NCI-H2107 treated with DMSO at 0.1 percent for 48 hours (cell line): ENCODE data around the gene SNAP47.
A peak's percentile ranks its signal among the peaks of the same experiment; 100 is the strongest.

Experiments used
- DNase-seq: peaks from one replicate; lab custom pipeline; 2025; ENCODE audit not compliant: unreplicated experiment; lab: John Stamatoyannopoulos, UW

SNAP47 gene

GRCh38 chr1:227748496-227749182 is 13.4 kb downstream of the SNAP47 start:
- no peak for DNase-seq

DNA sequence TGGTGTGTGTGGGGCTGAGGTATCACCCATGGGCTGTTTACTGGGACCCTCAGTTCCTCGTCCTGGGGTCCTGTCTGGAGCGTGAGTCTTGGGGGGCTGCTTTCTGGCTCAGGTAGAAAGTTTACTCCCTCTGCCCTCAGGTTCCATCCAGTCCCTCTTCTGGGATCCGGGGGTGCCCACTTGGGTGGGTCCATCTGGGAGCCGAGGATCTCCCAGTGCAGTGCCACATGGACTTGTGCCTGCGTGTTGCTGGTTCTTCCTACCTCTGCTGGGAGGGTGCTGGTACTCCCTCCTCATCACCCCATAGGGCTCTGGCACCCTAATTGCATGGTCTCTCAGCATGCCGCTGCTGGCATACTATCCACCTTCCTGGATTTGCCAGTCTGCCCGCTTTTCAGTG is 14.0 kb downstream of the SNAP47 start:
- no peak for DNase-seq

- DNase-seq = no peak
These were observed 14.9 kb downstream of the SNAP47 start for GRCh38 chr1:227749916-227750710.

GRCh38 chr1:227753999-227754711 is 18.9 kb downstream of the SNAP47 start:
- DNase-seq = no peak

DNA sequence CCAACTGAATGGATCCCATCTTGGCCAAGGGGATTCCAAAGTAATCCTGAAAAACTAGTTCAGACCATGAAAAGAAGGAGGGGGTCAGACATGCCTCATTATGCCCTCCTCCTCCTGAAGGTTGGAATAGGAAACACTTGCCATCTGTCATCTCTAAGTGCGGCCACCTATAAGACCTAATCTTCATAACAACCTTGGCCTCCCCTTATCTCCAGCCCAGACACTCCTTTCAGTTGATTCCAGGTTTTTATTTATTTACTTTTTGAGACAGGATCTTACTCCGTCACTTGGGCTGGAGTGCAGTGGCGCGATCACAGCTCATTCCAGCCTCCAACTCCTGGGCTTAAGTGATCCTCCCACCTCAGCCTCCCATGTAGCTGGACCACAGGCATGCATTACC is 19.7 kb downstream of the SNAP47 start:
- DNase-seq = no peak

GRCh38 chr1:227756172-227756959 is 21.1 kb downstream of the SNAP47 start:
- DNase-seq = no peak

DNA sequence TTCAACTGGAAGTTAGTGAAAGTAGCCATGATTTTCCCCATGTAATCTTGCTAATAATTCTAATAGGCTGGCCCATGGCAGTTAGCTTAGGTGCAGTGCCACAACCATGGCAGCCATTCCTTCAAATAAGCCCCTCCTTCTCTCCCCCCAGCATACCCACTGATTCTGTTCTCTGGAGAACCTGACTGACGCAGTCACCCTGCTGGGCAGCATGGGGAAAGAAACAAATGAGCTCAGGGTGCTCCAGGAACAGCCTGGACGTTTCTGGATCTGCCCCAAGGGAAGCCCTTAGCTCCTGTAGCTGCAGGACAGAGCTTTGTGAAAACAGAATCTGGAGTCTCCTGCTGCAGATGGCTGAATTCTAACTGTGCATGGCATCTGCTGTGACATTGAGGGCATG is 22.5 kb downstream of the SNAP47 start:
- DNase-seq = no peak

DNA sequence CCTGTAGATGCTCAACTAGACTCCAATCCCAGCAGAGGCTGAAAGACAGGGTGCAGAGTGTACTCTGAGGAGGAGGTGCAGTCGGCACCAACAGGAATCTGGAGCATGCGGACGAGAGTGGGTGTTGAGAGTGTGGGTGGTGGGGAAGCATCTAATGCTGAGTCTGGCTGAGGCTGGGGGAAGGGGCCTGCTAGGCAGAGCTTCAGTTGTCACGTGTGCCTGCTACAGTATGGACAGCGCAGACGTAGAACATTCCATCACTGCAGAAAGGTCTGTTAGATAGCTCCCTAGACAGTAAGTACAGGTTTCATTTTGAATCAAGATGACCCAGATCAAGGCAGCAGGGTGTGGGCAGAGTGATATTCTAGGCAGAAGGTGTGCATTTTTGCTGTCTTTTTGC is 23.1 kb downstream of the SNAP47 start:
- DNase-seq = no peak

GRCh38 chr1:227759341-227760300 is 24.4 kb downstream of the SNAP47 start:
- peak; percentile 91 for DNase-seq

GRCh38 chr1:227760377-227760776 is 25.1 kb downstream of the SNAP47 start:
- DNase-seq = no peak

DNA sequence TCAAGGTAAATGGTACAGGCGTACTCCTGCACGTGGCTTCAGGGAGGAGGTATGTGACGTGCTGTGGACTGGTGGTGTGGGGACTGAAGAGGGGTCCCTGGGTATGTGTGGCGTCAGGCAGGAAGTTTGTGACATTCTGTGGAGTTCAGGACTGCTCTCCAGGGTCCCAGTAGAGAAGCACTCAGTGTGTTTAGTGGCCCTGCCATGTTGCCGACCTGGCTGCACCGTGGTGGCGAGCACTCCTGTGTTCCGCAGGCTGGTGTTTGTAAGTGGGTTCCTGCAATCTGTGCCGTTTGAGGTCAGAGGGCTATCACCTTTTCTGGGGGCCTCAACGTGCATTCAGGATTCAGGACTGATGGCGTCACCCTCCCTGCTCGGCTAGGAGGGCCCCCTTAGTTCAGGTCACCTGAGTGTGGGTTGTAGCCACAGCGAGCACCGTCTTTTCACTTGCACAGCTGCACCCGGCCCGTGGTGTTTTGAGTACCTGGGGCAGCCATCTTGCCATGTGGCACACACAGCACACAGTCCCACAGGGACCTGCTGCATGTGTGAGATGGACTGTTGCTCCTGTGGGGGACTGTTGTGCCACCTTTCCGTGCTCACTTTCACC is 26.5 kb downstream of the SNAP47 start:
- no peak for DNase-seq

DNA sequence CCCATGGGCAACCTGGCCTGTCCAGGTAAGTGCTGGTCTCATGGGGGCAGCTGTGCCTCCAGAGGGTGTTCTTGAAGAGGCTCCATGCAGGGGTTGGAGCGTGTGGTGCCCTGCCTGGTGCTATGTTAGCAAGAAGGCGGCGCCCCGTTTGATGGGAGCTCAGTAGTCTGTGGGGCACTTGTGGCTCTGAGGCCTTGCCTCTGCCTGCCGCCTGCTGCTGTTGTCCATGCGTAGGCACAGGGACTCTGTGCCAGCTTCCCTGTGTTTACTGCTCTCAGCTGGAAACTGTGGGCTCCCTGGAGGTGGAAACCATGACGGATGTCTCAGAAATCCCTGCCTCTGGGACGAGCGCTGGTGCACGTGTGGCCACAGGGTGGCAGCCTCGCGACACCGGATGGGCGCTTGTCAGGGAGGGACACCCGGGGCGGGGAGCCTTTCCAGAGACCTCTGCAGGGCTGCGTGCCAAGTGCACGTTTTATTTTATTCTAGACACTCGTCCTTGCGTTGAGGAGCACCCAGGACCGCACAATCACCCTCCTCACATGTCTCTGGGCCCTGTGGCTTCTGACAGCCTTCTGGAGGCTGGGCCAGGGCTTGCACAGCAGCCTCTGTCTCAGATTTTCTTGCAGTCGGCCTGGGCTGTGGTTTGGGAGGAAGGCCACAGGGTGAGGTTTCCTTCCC is 27.1 kb downstream of the SNAP47 start:
- DNase-seq = peak; percentile 94

GRCh38 chr1:227763246-227764018 is 28.2 kb downstream of the SNAP47 start:
- peak; percentile 34 for DNase-seq

DNA sequence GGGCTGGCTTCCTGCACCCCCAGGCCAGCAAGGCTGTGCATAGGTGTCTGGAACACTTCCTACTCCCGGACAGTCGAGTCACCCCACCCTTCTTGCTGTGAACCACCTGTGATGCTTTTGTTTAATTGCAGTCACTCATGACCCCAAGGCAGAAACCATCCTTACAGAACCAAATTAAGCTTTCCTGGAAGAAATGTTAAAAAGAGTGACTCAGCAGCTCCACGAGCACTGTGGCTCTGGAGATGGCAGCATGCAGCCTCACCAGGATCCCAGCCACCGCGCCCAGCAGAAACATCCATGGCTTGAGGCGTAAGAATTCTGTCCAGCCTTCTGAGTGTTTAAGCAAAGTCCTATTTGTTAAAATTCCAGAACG is 28.8 kb downstream of the SNAP47 start:
- no peak for DNase-seq

DNA sequence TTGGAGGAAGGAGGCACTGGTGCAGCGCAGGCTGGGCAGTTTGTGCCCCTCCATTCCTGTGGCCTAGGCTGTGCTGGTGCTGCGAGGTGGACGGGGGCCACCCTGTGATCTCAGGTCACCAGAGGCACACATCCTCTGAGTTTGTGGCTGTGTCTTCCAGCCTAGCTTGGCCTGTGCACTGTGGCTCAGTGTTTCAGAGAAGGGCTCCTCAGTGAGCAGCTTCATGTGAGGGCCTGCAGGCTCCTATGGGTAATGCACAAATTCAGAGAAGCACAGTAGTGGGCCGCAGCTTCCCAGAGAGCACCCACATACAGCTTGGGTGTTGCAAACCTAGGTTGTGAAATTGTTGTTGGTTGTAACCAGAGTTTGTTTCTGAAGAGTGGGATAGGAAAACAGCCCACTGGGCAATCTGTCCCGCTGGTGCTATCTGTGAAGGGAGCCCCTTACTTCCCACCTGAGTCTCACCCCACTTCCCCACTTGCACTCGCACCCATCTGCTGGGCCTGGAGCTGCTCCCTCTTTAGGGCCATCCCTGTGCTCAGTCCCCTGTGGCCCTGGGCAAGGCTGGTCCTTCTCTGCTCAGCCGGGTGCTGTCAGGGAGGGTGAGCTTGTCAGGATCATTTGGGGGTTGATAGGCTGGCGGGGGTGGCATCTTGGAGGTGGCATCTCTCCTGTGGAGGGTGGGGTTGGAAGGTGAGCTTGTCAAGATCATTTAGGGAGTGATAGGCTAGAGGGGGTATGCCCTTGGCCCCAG is 30.2 kb downstream of the SNAP47 start:
- DNase-seq = no peak

GRCh38 chr1:227766015-227766634 is 30.9 kb downstream of the SNAP47 start:
- peak; percentile 94 for DNase-seq

- no peak for DNase-seq
These were observed 31.5 kb downstream of the SNAP47 start for GRCh38 chr1:227766653-227767277.
